ENCODE measurements around the gene TP53I11.

GRCh38 chr11:44989831-44990566, 39.3 kb upstream of the TP53I11 start:
- TF ChIP-seq ZNF565 (CRISPR knock-in tag; conservative IDR thresholded peaks at IDR 0.05; ENCODE audit: low read depth) (no peak), ZFP30 (CRISPR knock-in tag; IDR thresholded peaks at IDR 0.05) (no peak), TSHZ2 (CRISPR knock-in tag; IDR thresholded peaks at IDR 0.05) (no peak), CREB5 (CRISPR knock-in tag; IDR thresholded peaks at IDR 0.05; ENCODE audit: low read depth) (no peak)
